H1 (cell line): ENCODE data around the gene STEAP1. TPM values are rescaled to one million over a fixed set of nuclear protein-coding genes. Genes with fewer than 3 reads are reported as not detected.

Experiments used
- CTCF ChIA-PET: fragments of 300-600 bp; sonication (Branson Sonifier 250); formaldehyde crosslinking; loops from one replicate; lab custom pipeline; 2021; ENCODE audit not compliant: partially characterized antibody; lab: Charles Lee
- POLR2A ChIA-PET: fragments of 300-600 bp; sonication (Branson Sonifier 250); formaldehyde crosslinking; loops from one replicate; lab custom pipeline; 2021; ENCODE audit warnings: inconsistent platforms; ENCODE audit not compliant: partially characterized antibody; lab: Charles Lee
- DNase-seq, 2 experiments: peaks; one replicate each; pipeline versions ENCODE4 v3.0.0 to v3.0.0-alpha.2; 2010 to 2022; ENCODE audit warnings: low spot score in 2 of 2, low read depth in 1 of 2, mixed read lengths in 1 of 2
- FAIRE-seq: peaks from 2 replicates; lab custom pipeline; 2011; peaks lifted over from hg19 to GRCh38; lab: Jason Lieb, UNC
- H2AFZ ChIP-seq: 2 replicates; pipeline ENCODE4 v1.8.1; 2012; ENCODE audit warnings: low read length, inconsistent platforms
- H2AK5ac ChIP-seq: 2 replicates; pipeline ENCODE4 v1.6.1; 2013; ENCODE audit warnings: low read depth, low read length
- H2BK120ac ChIP-seq: replicated peaks from 2 replicates; pipeline ENCODE3; 2013; ENCODE audit warnings: low read depth, low read length, inconsistent platforms
- H2BK12ac ChIP-seq: 2 replicates; pipeline ENCODE4 v1.6.1; 2013; ENCODE audit warnings: low read depth, low read length
- H2BK15ac ChIP-seq: 2 replicates; pipeline ENCODE4 v1.6.1; 2013; ENCODE audit warnings: low read length
- H2BK20ac ChIP-seq: 2 replicates; pipeline ENCODE4 v1.6.1; 2013; ENCODE audit warnings: low read length
- H2BK5ac ChIP-seq: 2 replicates; pipeline ENCODE4 v1.6.1; 2013; ENCODE audit warnings: low read depth, low read length
- H3K14ac ChIP-seq: 2 replicates; pipeline ENCODE4 v1.6.1; 2013; ENCODE audit warnings: inconsistent platforms; ENCODE audit not compliant: insufficient read length
- H3K18ac ChIP-seq: 2 replicates; pipeline ENCODE4 v1.6.1; 2013; ENCODE audit warnings: low read length; ENCODE audit errors: extremely low read depth
- H3K23ac ChIP-seq: 2 replicates; pipeline ENCODE4 v1.6.1; 2013; ENCODE audit warnings: inconsistent platforms; ENCODE audit not compliant: insufficient read length
- H3K23me2 ChIP-seq: 2 replicates; pipeline ENCODE4 v1.6.1; 2013; ENCODE audit warnings: low read depth, low read length
- H3K27ac ChIP-seq: 2 replicates; pipeline ENCODE4 v1.6.1; 2011; ENCODE audit warnings: low read depth, low read length, inconsistent platforms
- H3K27me3 ChIP-seq, 4 experiments: replicated peaks in 1 of 4; 1 replicate in 1 of 4; 2 replicates in 3 of 4; pipeline versions ENCODE4 v1.6.1 to v1.8.1; 2011 to 2013; ENCODE audit warnings: low read length in 3 of 4, mild to moderate bottlenecking in 3 of 4, inconsistent platforms in 2 of 4, mixed read lengths in 2 of 4, moderate library complexity in 1 of 4; ENCODE audit not compliant: control insufficient read depth in 3 of 4, insufficient read depth in 3 of 4; ENCODE audit errors: extremely low read depth in 1 of 4
- H3K36me3 ChIP-seq, 4 experiments: 2 replicates each; pipeline versions ENCODE4 v1.6.1 to v1.8.1; 2011 to 2013; ENCODE audit warnings: mild to moderate bottlenecking in 4 of 4, low read length in 3 of 4, moderate library complexity in 2 of 4, control low read depth in 1 of 4, inconsistent platforms in 1 of 4; ENCODE audit not compliant: insufficient read depth in 4 of 4, control insufficient read depth in 2 of 4
- H3K4ac ChIP-seq: replicated peaks from 2 replicates; pipeline ENCODE3; 2013; ENCODE audit warnings: low read length, low read depth, mixed read lengths, inconsistent platforms; ENCODE audit not compliant: insufficient read length
- H3K4me1 ChIP-seq, 4 experiments: replicated peaks in 1 of 4; 1 replicate in 1 of 4; 2 replicates in 3 of 4; pipeline versions ENCODE4 v1.6.1 to v1.8.1; 2011 to 2013; ENCODE audit warnings: low read length in 3 of 4, inconsistent platforms in 2 of 4, mixed read lengths in 1 of 4; ENCODE audit not compliant: insufficient read depth in 4 of 4, control insufficient read depth in 3 of 4
- H3K4me2 ChIP-seq, 2 experiments: 2 replicates each; pipeline versions ENCODE4 v1.6.1 to v1.8.1; 2011 to 2013; ENCODE audit warnings: low read depth in 2 of 2, low read length in 2 of 2, control low read depth in 1 of 2, inconsistent platforms in 1 of 2, mild to moderate bottlenecking in 1 of 2; ENCODE audit not compliant: insufficient read depth in 1 of 2
- H3K4me3 ChIP-seq, 4 experiments: fragments of 200-600, 300-600 bp in 1 of 4; sonication (generic), shearing (Covaris generic), sonication (Bioruptor Twin) in 1 of 4; 2 replicates each; pipeline versions ENCODE4 v1.5.1 to v1.8.1; 2011 to 2016; ENCODE audit warnings: low read length in 4 of 4, low read depth in 3 of 4, control low read depth in 2 of 4, inconsistent platforms in 2 of 4, mild to moderate bottlenecking in 2 of 4, mixed read lengths in 1 of 4, moderate library complexity in 1 of 4; ENCODE audit not compliant: insufficient read depth in 2 of 4; ENCODE audit errors: extremely low read depth in 1 of 4
- H3K56ac ChIP-seq: replicated peaks from 2 replicates; pipeline ENCODE3; 2013; ENCODE audit warnings: low read depth, mild to moderate bottlenecking, mixed read lengths, low read length, inconsistent platforms; ENCODE audit not compliant: insufficient read length
- H3K79me1 ChIP-seq: 2 replicates; pipeline ENCODE4 v1.6.1; 2013; ENCODE audit warnings: low read depth, low read length, control low read depth
- H3K79me2 ChIP-seq, 2 experiments: 2 replicates each; pipeline versions ENCODE4 v1.6.1 to v1.8.1; 2012 to 2013; ENCODE audit warnings: low read length in 2 of 2, mild to moderate bottlenecking in 2 of 2, inconsistent platforms in 1 of 2; ENCODE audit not compliant: insufficient read depth in 2 of 2, control insufficient read depth in 1 of 2
- H3K9ac ChIP-seq, 4 experiments: replicated peaks in 1 of 4; 1 replicate in 1 of 4; 2 replicates in 3 of 4; pipeline versions ENCODE4 v1.6.1 to v1.8.1; 2011 to 2013; ENCODE audit warnings: low read depth in 3 of 4, low read length in 3 of 4, control low read depth in 2 of 4, mild to moderate bottlenecking in 2 of 4, moderate library complexity in 2 of 4, inconsistent platforms in 1 of 4; ENCODE audit errors: extremely low read depth in 1 of 4
- H3K9me3 ChIP-seq, 2 experiments: 2 replicates each; pipeline versions ENCODE4 v1.6.1 to v1.8.1; 2012 to 2013; ENCODE audit warnings: mild to moderate bottlenecking in 2 of 2, moderate library complexity in 2 of 2, control low read depth in 1 of 2, inconsistent platforms in 1 of 2, low read depth in 1 of 2, low read length in 1 of 2, mixed read lengths in 1 of 2; ENCODE audit not compliant: insufficient read depth in 2 of 2
- H4K20me1 ChIP-seq, 2 experiments: replicated peaks in 1 of 2; 2 replicates each; pipeline versions ENCODE3 to v1.8.1; 2011 to 2013; ENCODE audit warnings: inconsistent platforms in 2 of 2, low read length in 2 of 2, mild to moderate bottlenecking in 1 of 2; ENCODE audit not compliant: insufficient read depth in 2 of 2, control insufficient read depth in 1 of 2
- H4K5ac ChIP-seq: 2 replicates; pipeline ENCODE4 v1.6.1; 2013; ENCODE audit warnings: low read length, low read depth, mixed read lengths, inconsistent platforms; ENCODE audit not compliant: insufficient read length
- H4K8ac ChIP-seq: 2 replicates; pipeline ENCODE4 v1.8.0; 2013; ENCODE audit warnings: mild to moderate bottlenecking, moderate library complexity, low read length, inconsistent platforms; ENCODE audit not compliant: insufficient read depth; ENCODE audit errors: extremely low read depth
- H4K91ac ChIP-seq: replicated peaks from 2 replicates; pipeline ENCODE3; 2013; ENCODE audit warnings: low read length, mixed read lengths, inconsistent platforms; ENCODE audit not compliant: insufficient read length
- TCF12 ChIP-seq: IDR thresholded peaks from 2 replicates; pipeline ENCODE4 v1.6.1; 2011; ENCODE audit warnings: low read depth, mild to moderate bottlenecking, low read length
- WGBS, 2 experiments: shearing (Covaris generic) in 1 of 2; methylation state at CpG; one replicate each; pipeline versions ENCODE4 v1.1.6 to v1.1.7; 2013 to 2015; ENCODE audit warnings: low lambda C conversion rate in 2 of 2, mixed read lengths in 2 of 2, inconsistent platforms in 1 of 2, low coverage in 1 of 2, missing lambda C conversion rate in 1 of 2; ENCODE audit not compliant: insufficient replicate concordance in 2 of 2, insufficient coverage in 1 of 2, insufficient read length in 1 of 2; ENCODE audit errors: extremely low coverage in 1 of 2, missing lambda C conversion rate in 1 of 2; 5-methylcytosine and 5-hydroxymethylcytosine counted together
- polyA plus RNA-seq, 7 experiments: library from polyadenylated mRNA; depleted of rRNA in 3 of 7; stranded (reverse) in 5 of 7; unstranded in 2 of 7; fragments of >200 nt in 5 of 7; fragments of 200-250 nt in 2 of 7; gene quantifications; 1 replicate in 5 of 7; 2 replicates in 1 of 7; 4 replicates in 1 of 7; pipeline versions ENCODE4 v1.2.1 to v1.2.3, GENCODE V29; 2011 to 2013; ENCODE audit warnings: missing spikeins in 2 of 7, mixed read lengths in 2 of 7
- total RNA-seq: library from RNA; stranded (reverse); fragmentation: NEBNext Ultra II Directional; extraction: Animal tissue kit (Norgen Biotek cat#: 25700); gene quantifications from 2 replicates; pipeline ENCODE4 v1.2.1, GENCODE V29; 2021

STEAP1 gene
- total and polyA plus RNA-seq, 2 of the 8 experiments (the other 6 are each of a cell fraction or from before 2014, with no cell fraction given): 9.2 to 9.5 TPM

GRCh38 chr7:90178679-90179278 lies 24.5 kb downstream of the STEAP1 start:
- Histone ChIP-seq H3K27me3 (no peaks in the 10 kb centered on the region), H3K9me3 (peaks cover 9 to 11% of the 10 kb centered on the region in 2 experiments; a peak in 3 of 4 replicates), H4K20me1 (no peaks in the 10 kb centered on the region), H2BK15ac (no peak overlapping the region), H3K56ac (no peak overlapping the region), H3K27ac (no peak overlapping the region), H3K4me2 (no peak overlapping the region), H3K4me1 (peaks cover 0 to 3% (median 0%) of the 10 kb centered on the region in 4 experiments; a peak in 2 of 7 replicates), H2BK12ac (no peak overlapping the region), H3K14ac (no peak overlapping the region), H2AK5ac (no peak overlapping the region), H3K18ac (no peak overlapping the region), H4K8ac (no peak overlapping the region), H3K36me3 (no peaks in the 10 kb centered on the region), H2BK120ac (no peak overlapping the region), H2BK20ac (no peak overlapping the region), H4K5ac (no peak overlapping the region), H3K23ac (no peak overlapping the region), H2AFZ (no peak overlapping the region), H4K91ac (no peak overlapping the region), H3K23me2 (no peaks in the 10 kb centered on the region), H3K79me2 (no peaks in the 10 kb centered on the region), H2BK5ac (no peak overlapping the region), H3K9ac (no peak overlapping the region), H3K79me1 (no peaks in the 10 kb centered on the region), H3K4me3 (no peak overlapping the region), H3K4ac (no peak overlapping the region)
- DNase-seq (no peak), FAIRE-seq (no peak)
- ChIA-PET POLR2A (interaction anchor here (1.4 kb wide), 1 partner anchor 9 kb away, joined by 3 read pairs; no protein-coding TSS in a partner anchor), CTCF (interaction anchor here (1.1 to 1.3 kb wide), 4 partner anchors 10 to 249 kb away, joined by 3 to 4 read pairs (median 4); no protein-coding TSS in a partner anchor)
- WGBS, 2 experiments: 94% methylated on average over 6 of the region's 6 CpGs; no CpG with 5 or more reads in 1 of the 2 experiments
- no peak for TF ChIP-seq TCF12
